ENCODE data around the gene PCDHA1.
"Not testable (repeated sequence)": the region's sequence is repeated elsewhere in the genome, so short reads cannot be mapped to it uniquely, and the experiment has no call there.

The PCDHA1 gene

GRCh38 chr5:140785905-140786686 lies at the start of gene PCDHA1:
Gene PCDHA1, plus strand, starts transcription at chr5:140786140.
- no peak for DNase-seq (ENCODE audit: low read depth)

GRCh38 chr5:140737486-140737885 lies 48.5 kb upstream of the PCDHA1 start:
- no peak for DNase-seq (ENCODE audit: low read depth)

GRCh38 chr5:140741967-140742366 lies 44.0 kb upstream of the PCDHA1 start:
- no peak for DNase-seq (ENCODE audit: low read depth)

GRCh38 chr5:140753561-140753960 lies 32.4 kb upstream of the PCDHA1 start:
- no peak for DNase-seq (ENCODE audit: low read depth)

GRCh38 chr5:140764177-140764973 lies 21.6 kb upstream of the PCDHA1 start:
- no peak for DNase-seq (ENCODE audit: low read depth)

- DNase-seq (ENCODE audit: low read depth), result no peak
Measured at GRCh38 chr5:140767444-140767843, 18.5 kb upstream of the PCDHA1 start.

GRCh38 chr5:140780512-140780911 lies 5.4 kb upstream of the PCDHA1 start:
- no peak for DNase-seq (ENCODE audit: low read depth)

- DNase-seq (ENCODE audit: low read depth), result not testable (repeated sequence)
Measured at GRCh38 chr5:140787422-140787821, 1.5 kb downstream of the PCDHA1 start.

GRCh38 chr5:140787849-140788504 lies 2.0 kb downstream of the PCDHA1 start:
- DNase-seq (ENCODE audit: low read depth), result not testable (repeated sequence)

- no peak for DNase-seq (ENCODE audit: low read depth)
Measured at GRCh38 chr5:140791089-140791488, 5.1 kb downstream of the PCDHA1 start.

- DNase-seq (ENCODE audit: low read depth), result no peak
Measured at GRCh38 chr5:140794595-140795258, 8.8 kb downstream of the PCDHA1 start, which contains the start of gene PCDHA2. Gene PCDHA2, plus strand, starts transcription at chr5:140794852.

- DNase-seq (ENCODE audit: low read depth), result no peak
Measured at GRCh38 chr5:140795259-140795641, 9.3 kb downstream of the PCDHA1 start.

- not testable (repeated sequence) for DNase-seq (ENCODE audit: low read depth)
Measured at GRCh38 chr5:140796072-140796717, 10.3 kb downstream of the PCDHA1 start.

GRCh38 chr5:140796718-140797095 lies 10.8 kb downstream of the PCDHA1 start:
- no peak for DNase-seq (ENCODE audit: low read depth)

- no peak for DNase-seq (ENCODE audit: low read depth)
Measured at GRCh38 chr5:140800816-140801493, 15.0 kb downstream of the PCDHA1 start, which contains the start of gene PCDHA3. Gene PCDHA3, plus strand, starts transcription at chr5:140801057.

- DNase-seq (ENCODE audit: low read depth), result no peak
Measured at GRCh38 chr5:140801494-140801841, 15.5 kb downstream of the PCDHA1 start.

GRCh38 chr5:140802381-140802780 lies 16.4 kb downstream of the PCDHA1 start:
- DNase-seq (ENCODE audit: low read depth), result not testable (repeated sequence)

- no peak for DNase-seq (ENCODE audit: low read depth)
Measured at GRCh38 chr5:140802781-140803271, 16.9 kb downstream of the PCDHA1 start.

- no peak for DNase-seq (ENCODE audit: low read depth)
Measured at GRCh38 chr5:140806834-140807775, 21.2 kb downstream of the PCDHA1 start, which contains the start of gene PCDHA4. Gene PCDHA4, plus strand, starts transcription at chr5:140807068.

All from stimulated activated CD8-positive, alpha-beta memory T cell treated with anti-CD3 and anti-CD28 coated beads, Interleukin-7, amount 100 ng/mL, for 24 hours (primary cell).